ENCODE results near the gene PIGM.

PIGM gene

DNA sequence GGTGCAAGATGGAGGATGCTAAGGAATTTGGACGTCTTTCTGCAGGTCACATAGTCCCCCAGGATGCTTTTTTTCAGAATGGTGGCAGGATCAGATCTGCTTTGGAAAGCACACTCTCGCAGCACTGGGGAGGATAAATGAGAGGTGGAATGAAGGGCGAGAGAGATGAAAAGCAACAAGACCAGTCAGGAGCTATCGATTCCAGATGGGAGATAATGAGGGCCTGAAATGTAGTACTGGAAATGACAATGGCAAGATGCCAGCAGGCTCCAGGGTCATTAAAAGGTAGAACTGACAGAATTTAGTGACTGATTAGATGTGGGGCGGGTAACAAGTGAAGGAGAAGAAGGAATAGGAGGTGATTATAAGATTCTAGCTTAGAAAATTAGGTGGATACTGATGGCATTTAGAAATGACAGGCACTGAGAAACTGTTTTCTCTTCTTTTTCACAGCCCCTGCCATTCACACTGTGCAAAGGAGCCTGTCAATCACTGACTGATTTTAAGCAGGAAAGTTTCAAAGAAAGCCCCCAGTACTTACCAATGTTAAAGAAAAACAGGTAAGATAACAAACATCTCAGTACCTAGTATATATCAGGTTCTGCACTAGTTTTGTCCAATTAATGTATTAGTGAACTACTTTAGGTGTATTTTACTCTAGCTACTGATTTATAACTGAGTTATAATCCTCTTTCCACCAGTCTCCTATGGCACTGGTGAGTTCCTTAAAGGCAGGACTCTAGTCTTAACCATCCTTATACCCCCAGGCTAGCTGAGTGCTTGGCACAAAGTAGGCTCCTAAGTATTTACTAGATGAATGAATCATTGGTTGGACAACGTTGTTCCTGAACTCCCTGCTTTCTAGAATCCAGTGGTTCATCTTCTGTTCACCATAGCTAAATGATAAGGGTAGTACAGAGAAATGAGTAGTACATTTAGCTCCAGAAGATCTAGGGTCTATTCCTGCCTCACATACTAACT is 9.2 kb downstream of the PIGM start:
- DNase-seq (ENCODE audit: low read depth, low spot score) = no peak

DNA sequence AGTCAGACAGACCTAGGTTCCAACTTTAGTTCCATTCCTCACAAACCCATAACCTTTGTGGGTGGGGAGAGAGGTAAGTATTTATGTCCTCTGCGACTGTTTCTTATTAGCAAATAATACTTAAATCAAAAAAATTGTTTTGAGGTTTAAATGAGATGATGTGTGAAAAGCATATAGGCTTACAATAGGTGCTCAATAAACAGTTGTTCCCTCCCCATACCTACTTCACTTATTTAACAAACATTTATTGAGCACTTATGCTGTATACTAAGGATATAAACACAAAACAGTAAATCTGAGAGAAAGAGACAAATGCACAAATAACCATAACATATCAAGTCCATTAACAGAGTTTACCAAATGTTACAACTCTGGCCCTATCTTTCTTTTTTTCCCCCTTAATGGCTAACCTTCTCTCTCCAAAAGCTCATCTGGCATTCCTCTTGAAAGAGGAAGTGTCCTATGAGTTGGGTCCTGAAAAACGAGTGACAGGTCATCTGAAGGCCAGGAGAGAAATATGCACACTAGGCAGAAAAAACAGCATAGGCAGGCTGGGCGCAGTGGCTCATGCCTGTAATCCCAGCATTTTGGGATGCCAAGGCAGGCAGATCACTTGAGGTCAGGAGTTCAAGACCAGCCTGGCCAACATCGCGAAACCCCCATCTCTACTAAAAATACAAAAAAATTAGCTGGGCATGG is 10.3 kb downstream of the PIGM start:
- no peak for DNase-seq (ENCODE audit: low read depth, low spot score)

- no peak for DNase-seq (ENCODE audit: low read depth, low spot score)
These were observed 11.6 kb downstream of the PIGM start for GRCh38 chr1:160020196-160020595.

GRCh38 chr1:160018900-160019299 is 12.9 kb downstream of the PIGM start:
- no peak for DNase-seq (ENCODE audit: low read depth, low spot score)

GRCh38 chr1:160018347-160018746 is 13.4 kb downstream of the PIGM start:
- DNase-seq (ENCODE audit: low read depth, low spot score) = no peak

DNA sequence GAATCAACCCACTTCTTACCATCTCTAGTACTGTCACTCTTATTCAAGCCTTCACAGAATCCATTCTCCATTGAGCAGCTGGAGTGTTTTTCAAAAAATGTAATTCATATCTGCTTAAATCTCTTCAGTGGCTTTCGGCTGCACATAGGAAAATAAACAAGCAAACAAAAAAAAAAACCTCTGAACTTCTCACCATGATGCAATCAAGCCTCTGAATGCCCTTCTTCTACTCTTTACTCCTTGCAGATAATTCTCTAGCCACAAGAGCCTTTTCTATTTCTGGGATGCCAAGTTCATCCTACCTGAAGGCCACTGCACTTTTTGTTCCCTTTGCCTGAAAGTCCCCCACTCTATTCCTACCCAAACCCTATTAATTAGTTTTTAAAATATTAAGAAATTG is 14.2 kb downstream of the PIGM start:
- no peak for DNase-seq (ENCODE audit: low read depth, low spot score)

GRCh38 chr1:160011781-160012180 is 20.0 kb downstream of the PIGM start:
- no peak for DNase-seq (ENCODE audit: low read depth, low spot score)

- no peak for DNase-seq (ENCODE audit: low read depth, low spot score)
These were observed 22.0 kb downstream of the PIGM start for GRCh38 chr1:160009801-160010200.

DNA sequence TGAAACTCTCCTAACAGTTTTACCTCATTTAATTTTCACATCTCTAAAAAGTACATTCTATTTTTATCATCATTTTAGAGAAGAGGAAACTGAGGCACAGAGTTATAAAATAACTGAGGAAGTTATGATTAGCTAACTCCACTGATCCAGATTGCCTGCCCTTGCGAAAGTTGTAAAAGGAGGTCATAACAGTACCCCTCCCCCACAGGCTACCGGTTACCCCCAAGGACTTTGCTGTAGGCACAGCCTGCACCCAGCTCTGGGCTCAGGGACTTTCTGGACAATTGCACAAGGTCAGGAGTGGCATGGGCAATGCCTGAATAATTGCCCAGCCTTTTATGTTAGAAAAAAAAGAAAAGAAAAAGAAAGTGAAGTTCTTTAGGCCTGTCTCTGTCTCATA is 22.7 kb downstream of the PIGM start:
- no peak for DNase-seq (ENCODE audit: low read depth, low spot score)

- no peak for DNase-seq (ENCODE audit: low read depth, low spot score)
These were observed 24.1 kb downstream of the PIGM start for GRCh38 chr1:160007577-160008200.

- DNase-seq (ENCODE audit: low read depth, low spot score) = peak; percentile 50
These were observed 25.4 kb downstream of the PIGM start for GRCh38 chr1:160006312-160006940.

GRCh38 chr1:160005070-160005469 is 26.7 kb downstream of the PIGM start:
- DNase-seq (ENCODE audit: low read depth, low spot score) = no peak

DNA sequence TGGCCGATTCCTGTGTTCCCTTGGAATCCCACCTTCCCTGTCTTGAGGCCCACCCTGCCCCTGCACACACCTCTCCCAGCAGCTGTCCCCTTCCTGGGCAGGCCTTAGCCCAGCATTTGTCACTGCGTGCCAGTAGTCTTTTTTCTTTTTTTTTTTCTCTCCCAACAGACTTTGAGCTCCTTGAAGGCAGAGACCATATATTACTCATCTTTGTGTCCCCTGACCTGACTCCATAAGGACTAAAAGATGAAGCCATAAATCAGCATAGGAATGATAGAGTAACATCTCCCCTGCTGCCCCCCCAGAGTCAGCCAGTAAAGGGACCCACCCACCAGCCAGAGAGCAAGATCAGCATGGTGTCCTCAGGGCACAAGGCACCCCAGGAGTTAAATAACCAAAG is 27.4 kb downstream of the PIGM start:
- no peak for DNase-seq (ENCODE audit: low read depth, low spot score)

GRCh38 chr1:160004001-160004400 is 27.8 kb downstream of the PIGM start:
- no peak for DNase-seq (ENCODE audit: low read depth, low spot score)

- DNase-seq (ENCODE audit: low read depth, low spot score) = no peak
These were observed 30.4 kb downstream of the PIGM start for GRCh38 chr1:160001440-160001839.

DNA sequence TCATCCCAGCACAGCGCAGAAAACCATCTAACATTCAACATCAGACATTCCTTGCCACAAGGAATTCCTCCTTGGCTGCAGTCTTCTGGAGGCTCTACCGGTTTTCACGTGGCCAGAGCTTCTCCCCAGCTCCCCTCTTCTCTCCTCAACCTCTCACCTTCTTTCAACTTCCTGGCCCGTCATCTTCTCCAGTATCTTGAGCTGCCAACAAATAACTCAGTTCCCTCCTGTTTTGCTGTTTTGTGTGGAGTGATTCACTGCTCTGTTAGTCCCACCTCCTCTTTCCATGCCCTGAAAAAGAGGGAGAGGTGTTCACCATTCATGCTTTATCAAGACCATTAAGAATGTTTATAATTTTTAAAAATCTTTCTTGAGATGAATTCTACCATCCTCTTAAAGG is 32.6 kb downstream of the PIGM start:
- DNase-seq (ENCODE audit: low read depth, low spot score) = no peak

DNA sequence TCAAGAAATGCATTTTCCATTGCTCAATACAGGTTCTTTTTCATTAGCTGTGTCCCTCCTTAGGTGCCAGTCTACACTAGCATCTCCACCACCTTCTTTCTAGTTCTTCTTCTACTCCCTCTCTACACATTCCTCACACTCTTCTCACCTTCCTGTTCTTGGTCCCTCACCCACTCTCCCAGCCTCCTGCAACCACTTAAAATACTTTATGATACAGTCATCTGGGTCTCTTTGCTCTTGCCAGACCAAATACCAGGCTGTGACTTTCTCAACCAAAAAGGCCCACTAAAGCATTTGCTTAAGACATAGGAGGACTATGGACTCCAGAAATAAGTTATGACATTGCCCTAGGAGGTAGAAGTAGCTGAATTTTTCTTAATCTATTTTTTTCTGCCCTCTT is 35.1 kb downstream of the PIGM start:
- DNase-seq (ENCODE audit: low read depth, low spot score) = no peak

- no peak for DNase-seq (ENCODE audit: low read depth, low spot score)
These were observed 36.9 kb downstream of the PIGM start for GRCh38 chr1:159994896-159995295.

DNA sequence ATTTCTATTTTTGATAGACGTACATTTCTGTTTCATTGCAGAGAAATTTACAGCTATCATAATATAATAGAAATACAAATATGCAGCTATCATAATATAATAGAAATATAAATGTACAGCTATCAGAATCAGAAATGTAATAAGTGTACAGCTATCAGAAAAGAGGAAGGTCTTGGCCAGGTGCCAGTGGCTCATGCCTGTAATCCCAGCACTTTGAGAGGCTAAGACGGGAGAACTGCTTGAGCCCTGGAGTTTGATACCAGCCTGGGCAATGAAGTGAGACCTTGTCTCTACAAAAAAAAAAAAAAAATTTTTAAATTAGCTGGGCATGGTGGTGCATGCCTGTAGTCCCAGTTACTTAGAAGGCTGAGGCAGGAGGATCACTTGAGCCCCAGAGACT is 37.9 kb downstream of the PIGM start:
- no peak for DNase-seq (ENCODE audit: low read depth, low spot score)

DNA sequence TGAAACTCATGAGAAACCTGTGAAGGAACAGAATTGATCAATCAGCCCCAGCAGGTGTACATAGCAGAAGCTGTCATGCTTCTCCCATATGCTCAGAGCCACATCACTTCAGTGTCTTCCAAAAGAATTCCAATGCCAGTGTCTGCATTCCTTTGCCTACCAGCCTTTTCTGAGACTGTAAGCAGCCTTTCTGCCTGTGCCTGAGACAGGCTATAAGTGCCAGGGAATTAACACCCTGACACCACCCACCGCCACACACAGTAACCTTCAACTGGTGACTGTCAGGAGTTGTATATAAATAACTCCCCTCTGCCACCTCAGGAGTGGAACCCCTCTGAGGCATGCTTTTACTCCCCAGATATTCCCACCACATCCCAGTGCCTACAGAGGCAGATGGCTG is 39.6 kb downstream of the PIGM start:
- DNase-seq (ENCODE audit: low read depth, low spot score) = no peak

GRCh38 chr1:159991513-159991912 is 40.3 kb downstream of the PIGM start:
- no peak for DNase-seq (ENCODE audit: low read depth, low spot score)

GRCh38 chr1:159990005-159990404 is 41.8 kb downstream of the PIGM start:
- DNase-seq (ENCODE audit: low read depth, low spot score) = no peak

Measured in activated CD4-positive, CD25-positive, alpha-beta regulatory T cell treated with anti-CD3 and anti-CD28 coated beads, Interleukin-2, amount 50 U/mL, for 16 hours (primary cell).